HG03378 (cell line): ENCODE results near the gene FTSJ1.
"Not testable (repeated sequence)": the region's sequence is repeated elsewhere in the genome, so short reads cannot be mapped to it uniquely, and the experiment has no call there.

Experiments
- ATAC-seq: cut with Tn5 transposase; IDR thresholded peaks from one replicate; pipeline ENCODE4 v1.9.1; 2021; ENCODE audit warnings: mild to moderate bottlenecking, moderate library complexity; ENCODE audit not compliant: unreplicated experiment

Gene FTSJ1, protein sequence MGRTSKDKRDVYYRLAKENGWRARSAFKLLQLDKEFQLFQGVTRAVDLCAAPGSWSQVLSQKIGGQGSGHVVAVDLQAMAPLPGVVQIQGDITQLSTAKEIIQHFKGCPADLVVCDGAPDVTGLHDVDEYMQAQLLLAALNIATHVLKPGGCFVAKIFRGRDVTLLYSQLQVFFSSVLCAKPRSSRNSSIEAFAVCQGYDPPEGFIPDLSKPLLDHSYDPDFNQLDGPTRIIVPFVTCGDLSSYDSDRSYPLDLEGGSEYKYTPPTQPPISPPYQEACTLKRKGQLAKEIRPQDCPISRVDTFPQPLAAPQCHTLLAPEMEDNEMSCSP

DNA sequence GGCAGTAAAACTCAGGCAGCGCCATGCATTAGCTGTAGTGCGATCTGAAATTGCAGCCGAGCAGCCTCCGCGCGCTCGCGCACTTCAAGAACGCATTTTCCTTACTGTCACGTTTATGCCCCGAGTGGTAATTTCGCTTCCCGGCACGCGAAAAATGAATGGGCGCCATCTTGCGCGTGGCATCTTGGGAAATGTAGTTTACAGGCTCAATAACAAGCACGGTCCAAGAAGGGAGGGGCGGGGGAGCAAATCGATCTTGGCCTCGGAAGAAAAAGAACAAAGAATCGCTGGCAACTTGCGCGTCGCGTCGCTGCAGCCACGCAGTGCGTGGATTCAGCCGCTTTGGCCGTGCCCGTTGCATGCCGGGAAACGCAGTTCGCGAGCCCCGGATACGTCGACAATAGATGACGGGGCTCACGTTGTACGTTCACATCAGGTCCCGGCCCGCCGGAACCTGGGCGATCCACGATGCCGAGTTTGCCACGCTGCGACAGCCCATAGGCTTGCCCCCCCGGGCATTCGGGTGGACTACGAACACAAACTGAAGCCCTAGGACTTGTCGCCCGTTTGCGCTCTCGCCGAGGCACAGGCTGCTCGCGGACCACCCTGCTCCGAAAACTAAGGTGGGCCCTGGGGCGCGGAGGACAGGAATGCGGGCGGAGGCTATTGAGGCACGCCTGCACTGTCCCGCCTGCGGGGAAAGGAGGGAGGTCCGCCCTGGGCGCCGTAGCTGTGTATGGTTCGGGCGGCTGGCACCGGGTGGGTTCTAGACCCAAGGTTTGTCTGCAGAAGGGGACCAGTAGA is at the start of gene FTSJ1:
Gene FTSJ1, plus strand, starts transcription at position 426 of the 804 bp plus-strand sequence. CDS start 1,849 bp downstream, outside the sequence.
- peak; percentile 78 for ATAC-seq

DNA sequence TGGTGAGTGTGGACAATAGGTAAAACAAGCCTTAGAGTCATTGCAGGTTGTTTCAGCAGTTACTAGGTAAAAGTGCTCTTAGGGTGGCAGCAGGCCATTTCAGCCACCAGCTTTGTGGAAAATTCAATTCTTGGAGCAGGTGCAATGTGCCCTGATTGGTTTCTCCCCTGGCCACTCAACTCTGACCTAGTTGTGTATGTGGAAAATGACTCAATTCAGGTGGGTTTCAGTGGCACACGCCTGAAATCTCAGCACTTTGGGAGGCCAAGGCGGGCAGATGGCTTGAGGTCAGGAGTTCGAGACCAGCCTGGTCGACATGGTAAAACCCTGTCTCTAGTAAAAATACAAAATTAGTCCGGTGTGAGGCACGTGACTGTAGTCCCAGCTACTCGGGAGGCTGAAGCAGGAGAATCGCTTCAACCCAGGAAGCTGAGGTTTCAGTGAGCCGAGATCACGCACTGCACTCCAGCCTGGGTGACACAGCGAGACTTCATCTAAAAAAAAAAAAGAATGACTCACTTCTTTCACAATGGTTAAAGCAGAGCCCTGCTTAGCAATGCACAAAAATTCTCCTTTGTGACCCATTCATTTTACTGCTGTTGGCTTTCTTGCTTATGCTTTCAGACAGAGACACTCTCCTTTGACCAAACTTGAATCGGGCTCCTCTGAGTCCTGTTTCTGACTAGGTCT is 48.8 kb upstream of the FTSJ1 start:
- not testable (repeated sequence) for ATAC-seq

DNA sequence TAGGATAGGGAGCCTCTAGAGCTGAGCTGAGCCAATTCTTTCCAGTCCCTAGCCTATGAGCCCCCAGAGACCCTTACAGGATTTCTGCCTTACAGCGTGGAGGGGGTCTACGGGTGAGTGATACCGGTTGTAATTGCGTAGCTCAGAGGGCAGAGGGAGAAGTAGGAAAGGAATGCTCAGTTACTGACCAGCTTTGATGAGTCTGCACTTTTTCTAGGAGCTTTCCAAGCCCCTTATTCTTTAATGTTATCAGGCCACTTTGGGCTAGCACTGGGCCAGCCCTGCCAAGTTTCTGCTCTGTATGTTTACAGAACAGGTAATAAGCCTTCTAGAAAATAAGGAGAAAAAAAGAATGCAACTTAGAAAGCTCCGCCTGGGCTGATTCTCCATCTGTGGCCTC is 46.4 kb upstream of the FTSJ1 start:
- not testable (repeated sequence) for ATAC-seq

DNA sequence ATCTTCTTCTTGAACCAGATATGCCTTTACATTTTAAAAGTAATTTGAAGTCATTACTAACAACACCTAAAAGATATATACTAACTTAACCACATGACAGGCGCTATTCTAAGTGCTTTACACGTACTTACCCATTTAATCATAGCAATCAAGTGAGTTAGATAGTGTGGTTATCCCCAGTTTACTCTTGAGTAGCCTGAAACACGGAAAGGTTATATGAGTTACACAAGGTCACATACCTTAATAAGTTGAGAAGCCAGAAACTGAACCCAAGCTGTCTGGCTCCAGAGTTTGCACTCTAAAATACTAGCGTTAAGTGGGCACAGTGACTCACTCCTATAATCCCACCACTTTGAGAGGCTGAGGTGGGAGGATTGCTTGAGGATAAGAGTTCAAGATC is 45.8 kb upstream of the FTSJ1 start:
- ATAC-seq = not testable (repeated sequence)

DNA sequence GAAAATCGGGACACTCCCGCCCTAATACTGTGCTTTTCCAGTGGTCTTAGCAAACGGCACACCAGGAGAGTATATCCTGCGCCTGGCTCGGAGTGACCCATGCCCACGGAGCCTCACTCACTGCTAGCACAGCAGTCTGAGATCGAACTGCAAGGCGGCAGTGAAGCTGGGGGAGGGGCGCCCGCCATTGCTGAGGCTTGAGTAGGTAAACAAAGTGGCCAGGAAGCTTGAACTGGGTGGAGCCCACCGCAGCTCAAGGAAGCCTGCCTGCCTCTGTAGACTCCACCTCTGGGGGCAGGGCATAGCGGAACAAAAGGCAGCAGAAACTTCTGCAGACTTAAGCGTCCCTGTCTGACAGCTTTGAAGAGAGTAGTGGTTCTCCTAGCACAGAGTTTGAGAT is 42.3 kb upstream of the FTSJ1 start:
- not testable (repeated sequence) for ATAC-seq

DNA sequence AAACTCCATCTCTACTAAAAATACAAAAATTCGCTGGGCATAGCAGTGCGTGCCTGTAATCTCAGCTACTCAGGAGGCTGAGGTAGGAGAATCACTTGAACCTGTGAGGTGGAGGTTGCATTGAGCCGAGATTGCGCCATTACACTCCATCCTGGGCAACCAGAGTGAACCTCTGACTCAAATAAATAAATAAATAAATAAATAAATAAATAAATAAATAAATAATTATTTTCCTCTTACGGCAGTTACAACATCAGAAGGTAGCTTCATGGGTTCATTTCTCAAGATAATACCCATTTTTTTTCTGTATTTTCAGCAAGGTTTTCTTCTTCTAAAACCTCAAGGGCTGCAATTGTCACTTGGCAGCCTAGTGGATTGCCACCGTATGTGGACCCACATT is 28.8 kb upstream of the FTSJ1 start:
- not testable (repeated sequence) for ATAC-seq

DNA sequence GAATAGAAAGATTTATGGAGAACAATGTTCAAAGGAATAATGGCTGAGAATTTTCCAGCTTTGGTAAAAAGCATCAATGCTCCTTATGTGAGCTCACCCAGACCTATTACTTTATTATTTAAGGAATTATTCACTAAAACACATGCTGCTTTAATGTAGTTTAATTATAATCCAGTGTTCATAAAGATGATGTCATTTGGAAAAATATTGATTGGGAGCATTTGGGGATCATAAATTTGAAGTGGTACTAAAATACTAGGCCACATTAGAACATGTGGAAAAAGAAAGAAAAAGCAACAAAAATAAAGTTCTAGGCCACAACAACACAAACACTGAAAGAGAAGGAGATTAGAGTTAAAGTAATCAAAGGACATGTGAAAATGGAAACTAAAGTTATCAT is 25.9 kb upstream of the FTSJ1 start:
- no peak for ATAC-seq

DNA sequence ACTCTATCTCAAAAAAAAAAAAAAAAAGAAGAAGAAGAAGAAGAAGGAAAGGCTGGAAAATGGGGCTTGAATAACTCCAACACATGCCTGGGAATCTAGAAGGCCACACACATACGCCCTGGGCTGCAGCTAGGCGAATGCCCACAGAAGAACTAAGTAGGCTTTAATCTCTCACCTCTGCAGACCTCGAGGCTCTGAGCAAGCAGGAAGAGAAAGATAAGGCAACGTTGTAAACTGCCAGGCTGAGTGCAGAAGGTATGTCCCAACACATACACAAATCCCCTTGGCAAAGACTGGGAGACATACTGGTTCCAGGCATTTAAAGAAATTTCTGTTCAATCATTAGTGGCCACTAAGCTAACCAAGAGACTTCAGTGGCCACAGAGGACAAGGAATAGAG is 24.3 kb upstream of the FTSJ1 start:
- ATAC-seq = no peak

DNA sequence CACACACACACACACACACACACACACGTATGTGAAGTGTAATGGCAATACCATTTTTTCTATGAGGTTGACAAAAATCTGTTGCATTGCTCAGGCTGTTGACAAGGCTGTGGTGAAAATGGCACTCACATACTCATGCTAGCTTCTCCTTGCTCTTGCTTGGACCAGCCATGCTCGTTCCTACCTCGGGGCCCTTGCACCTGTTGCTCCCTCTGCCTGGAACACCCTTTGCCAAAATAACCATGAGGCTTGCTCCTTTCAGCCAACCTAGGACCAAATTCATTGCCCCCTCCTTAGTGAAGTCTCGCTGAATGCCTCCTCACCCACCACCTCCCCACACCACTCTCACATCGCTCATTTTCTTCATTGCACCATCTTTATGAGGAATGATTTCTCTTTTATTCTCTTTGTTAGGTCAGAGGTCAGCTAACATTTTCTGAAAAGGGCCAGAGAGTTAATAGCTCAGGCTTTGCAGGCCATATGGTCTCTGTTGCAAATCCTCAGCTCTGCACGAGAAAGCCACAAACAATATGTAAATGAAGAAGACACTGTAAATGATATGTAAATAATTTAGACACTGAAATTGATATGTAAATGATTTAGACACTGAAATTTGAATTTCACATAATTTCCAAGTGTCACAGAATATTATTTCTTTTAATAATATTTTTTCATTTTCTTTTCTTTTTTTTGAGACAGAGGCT is 19.2 kb upstream of the FTSJ1 start:
- no peak for ATAC-seq

DNA sequence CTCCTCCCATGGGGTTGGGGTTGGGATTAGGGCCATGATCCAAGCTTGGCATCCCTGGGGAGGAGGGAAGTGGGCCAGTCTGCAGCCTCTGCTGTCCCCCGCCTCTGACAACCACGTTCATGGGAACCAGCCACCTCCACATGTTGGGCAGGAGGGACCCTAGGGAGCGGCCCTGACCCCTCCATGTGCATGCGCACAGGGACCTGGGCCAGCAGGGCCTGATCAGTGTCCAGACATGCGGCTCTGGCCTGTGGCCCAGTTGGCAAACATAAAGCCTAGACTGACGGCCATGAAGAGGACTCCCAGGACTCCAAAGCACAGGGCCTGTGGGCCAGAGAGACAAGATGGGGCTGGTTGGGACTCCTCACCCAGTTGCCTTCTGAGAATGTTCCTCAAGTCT is 17.3 kb upstream of the FTSJ1 start:
- no peak for ATAC-seq

DNA sequence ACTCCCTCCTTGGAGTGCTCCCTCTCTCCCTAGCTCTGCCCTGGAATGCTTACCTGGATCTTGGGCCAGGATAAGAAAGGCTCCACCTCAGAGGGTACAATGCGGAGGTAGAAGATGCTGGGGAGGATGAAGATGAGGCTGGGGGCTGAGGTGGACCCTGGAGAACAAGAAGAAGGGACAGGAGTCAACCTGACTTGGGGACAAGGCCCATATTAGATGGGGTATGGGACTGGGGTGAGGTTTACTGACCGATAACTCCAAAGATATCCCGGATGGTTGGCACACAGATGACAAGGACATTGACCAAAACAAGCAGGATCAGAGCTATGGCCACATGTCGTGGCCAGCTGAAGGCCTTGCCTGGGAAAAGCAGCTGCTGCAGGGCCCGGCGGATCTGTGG is 16.5 kb upstream of the FTSJ1 start:
- no peak for ATAC-seq

DNA sequence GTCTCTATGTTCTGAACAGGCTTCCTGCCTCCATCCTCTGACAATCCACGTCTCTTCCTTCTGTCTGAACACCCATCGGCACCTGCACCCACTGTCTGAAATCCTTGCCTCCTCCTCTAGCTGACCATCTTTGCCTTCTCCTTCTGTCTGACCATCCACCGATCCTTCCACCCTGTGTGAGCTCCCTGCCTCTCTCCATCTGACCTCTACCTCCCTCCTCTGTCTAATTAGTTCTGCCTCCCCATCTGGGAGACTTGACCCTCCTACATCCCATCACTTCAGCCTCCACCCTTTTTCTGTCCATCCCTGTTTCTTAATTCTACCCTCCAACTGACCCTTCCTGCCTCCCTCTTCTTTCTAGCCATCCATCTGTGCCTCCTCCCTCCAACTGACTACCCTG is 16.0 kb upstream of the FTSJ1 start:
- ATAC-seq = no peak

DNA sequence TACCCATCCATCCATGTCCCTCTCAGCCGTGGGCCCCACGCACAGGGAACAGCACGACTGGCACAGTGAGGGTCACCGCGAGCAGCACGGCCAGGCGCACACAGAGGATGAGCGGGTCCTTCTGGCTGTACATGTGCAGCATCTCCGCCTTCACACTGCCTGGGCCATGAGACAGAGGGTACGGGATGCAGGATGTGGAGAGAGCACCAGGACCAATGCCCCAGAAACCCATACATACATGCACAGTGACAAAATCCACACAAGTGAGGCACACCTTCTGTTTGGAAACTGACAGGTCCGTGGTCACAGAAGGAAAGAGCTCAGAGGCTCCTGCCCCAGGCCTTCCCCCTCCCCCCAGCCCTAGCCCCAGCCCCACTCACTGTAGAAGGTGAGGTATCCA is 15.4 kb upstream of the FTSJ1 start:
- ATAC-seq = no peak

DNA sequence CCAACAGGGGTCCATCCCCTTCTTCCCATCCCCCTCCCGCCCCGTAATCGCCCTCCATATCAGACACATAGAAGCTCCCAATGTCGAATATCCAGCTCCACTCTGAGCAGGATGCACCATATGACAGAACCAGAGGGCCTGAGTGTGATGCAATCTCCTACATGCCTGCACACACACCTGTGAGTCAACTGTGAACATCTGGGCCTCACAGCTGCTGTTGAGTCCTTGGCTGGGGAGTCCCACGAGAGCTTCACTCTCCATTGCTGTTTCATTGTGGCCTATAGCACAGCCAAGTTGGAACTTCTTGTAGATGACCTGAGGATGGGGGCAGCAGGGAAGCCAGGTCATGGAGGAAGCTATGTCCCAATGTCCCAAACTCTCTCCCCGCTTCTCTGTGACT is 14.2 kb upstream of the FTSJ1 start:
- ATAC-seq = no peak

DNA sequence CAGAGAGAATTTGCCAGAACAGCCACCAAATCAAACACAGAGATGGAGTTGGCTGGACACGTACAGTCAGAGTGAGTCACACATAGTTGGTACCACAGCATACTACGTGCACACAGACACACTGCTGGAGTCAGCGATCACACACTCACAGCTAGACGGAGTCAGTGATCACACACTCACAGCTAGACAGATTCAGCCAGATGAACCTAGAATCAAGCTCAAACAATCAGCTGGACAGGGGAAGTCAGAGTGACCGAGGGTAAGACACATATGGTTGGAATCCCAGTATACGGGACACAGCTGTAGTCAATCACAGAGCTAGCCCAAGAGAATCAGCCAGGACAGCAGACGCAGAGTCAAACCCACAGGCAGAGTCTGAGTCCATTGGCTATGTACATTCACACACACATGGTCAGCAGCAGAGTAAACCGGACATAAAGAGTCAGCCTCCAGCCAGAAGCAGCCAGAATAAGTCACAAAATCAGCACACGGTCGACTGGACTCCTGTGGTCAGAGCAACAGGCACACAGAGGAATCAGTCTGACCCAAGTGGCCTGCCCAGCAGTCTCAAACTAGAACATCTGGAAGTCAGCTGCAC is 10.6 kb upstream of the FTSJ1 start:
- ATAC-seq = no peak

DNA sequence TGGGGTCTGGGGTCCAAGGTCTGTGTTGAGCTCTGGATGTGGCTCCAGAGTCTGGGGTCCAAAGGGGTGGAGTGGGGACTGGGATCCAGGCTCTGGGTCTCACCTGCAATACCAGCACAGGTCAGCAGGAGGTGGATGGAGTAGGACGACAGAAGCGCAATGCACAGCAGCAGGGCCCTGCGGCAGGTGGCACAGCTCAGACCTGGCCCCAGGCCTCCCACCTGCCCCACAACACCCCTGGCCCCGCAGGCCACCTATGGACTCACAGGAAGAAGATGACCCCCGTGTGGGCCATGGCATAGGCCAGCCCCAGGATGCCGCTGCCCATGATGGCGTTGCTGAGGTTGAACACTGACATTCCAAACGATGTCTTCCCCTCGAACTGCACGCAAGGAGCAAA is 9.3 kb upstream of the FTSJ1 start:
- ATAC-seq = no peak

DNA sequence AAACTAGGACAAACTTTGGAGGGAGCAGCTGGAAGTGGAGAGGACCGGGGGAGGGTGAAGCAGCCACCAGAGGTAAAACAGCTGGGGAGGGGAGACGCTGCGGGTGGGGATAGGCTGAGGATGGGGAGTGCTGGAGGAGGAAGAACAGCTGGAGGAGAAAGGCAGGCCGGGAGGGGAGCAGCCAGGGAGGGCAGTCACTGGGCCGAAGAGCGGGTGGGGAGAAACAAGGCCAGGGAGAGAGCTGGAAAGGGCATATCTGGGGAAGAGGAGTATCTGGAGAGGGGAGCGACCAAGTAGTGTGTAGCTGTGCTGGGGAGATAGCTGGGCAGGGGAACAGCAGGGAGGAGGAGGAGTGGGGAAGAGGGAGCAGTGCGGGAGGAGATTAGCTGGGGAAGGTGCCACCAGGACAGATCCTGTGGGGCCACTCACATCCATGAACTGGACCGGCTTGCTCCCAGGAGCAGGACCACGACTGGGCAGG is 8.7 kb upstream of the FTSJ1 start:
- ATAC-seq = no peak

DNA sequence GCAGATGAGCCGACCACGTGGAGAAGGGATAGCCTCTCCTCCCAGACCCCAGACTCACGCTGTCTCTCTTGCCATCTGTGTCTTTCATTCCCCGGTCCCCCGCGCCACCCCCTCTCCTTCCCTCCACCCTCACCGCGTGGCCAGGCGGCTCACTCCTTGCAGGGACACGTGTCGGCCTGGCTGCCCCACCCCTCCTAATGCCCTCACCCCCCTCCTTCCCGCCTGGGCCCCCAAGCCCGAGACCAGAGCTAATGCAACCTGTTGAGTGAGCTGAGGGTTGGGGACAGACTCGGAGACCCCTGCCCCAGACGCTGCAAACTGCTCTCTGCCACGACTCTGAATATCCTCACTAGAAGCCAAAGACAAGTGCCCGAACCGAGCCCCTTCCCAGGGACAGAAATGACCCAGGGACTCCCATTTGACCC is 7.7 kb upstream of the FTSJ1 start:
- ATAC-seq = no peak

DNA sequence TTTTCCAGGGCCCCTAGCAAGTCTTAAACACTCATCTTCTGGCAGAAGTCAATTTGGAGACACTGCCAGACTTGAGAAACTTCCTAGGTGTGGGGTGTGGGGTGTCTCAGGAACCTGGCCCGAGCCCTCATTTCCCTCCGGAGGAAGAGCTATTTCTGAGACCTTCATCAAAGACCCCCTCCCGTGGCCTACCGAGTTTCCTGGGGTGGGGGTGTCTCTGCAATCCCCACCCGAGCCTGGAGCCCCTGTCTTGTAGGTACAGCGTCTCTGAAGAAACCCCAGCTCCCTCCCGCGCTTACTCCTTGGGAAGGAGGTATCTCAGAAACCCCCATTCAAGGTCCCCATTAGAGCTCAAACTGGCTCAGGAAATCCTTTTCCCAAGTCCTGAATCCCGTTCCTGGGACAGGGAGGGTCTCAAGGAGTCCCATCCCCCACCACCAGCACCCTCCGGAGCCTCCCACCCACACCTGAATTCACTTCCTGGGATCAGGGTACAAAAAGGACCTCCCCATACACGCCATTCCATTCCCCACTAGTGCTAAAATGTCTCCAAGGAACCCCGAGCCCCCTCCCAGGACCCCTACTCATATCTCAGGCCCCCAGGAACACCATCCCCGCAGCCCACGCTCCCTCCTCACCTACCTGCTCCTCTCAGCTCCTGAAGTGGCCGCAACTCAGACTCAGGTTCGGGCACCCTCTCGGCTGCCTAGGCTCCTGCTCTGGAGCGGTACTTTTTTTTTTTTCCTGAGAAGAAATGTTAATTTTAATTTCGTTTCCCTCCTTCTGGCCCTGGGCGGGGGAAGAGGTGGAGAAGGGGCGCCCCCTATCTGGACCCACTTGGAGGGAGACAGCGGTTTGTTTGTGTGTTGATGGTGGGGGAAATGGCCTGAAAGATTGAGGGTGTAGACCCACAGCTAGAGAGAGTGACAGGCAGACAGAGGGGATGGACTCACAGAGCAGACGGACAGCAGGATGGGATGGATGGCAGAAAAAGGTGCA is 7.0 kb upstream of the FTSJ1 start:
- ATAC-seq = no peak
